Ishikawa (cell line): ENCODE results near the gene RASIP1.

Experiments used
- CEBPB ChIP-seq: IDR thresholded peaks from 2 replicates; pipeline ENCODE4 v1.6.1; 2012
- CREB1 ChIP-seq: IDR thresholded peaks from 2 replicates; pipeline ENCODE4 v1.6.1; 2012; ENCODE audit warnings: low read depth
- EGR1 ChIP-seq: IDR thresholded peaks from 2 replicates; pipeline ENCODE4 v1.6.1; 2012
- EP300 ChIP-seq: IDR thresholded peaks from 2 replicates; pipeline ENCODE4 v1.6.1; 2012; ENCODE audit warnings: borderline replicate concordance
- FOXM1 ChIP-seq: IDR thresholded peaks from 2 replicates; pipeline ENCODE4 v1.6.1; 2012; ENCODE audit warnings: low read depth, borderline replicate concordance
- NFIC ChIP-seq: IDR thresholded peaks from 2 replicates; pipeline ENCODE4 v1.6.1; 2012
- RAD21 ChIP-seq: IDR thresholded peaks from 2 replicates; pipeline ENCODE4 v1.6.1; 2012; ENCODE audit warnings: low read depth
- TAF1 ChIP-seq: IDR thresholded peaks from 2 replicates; pipeline ENCODE4 v1.6.1; 2012; ENCODE audit warnings: low read depth, mild to moderate bottlenecking
- TCF12 ChIP-seq: IDR thresholded peaks from 2 replicates; pipeline ENCODE4 v1.6.1; 2012; ENCODE audit warnings: low read depth
- TEAD4 ChIP-seq: IDR thresholded peaks from 2 replicates; pipeline ENCODE4 v1.6.1; 2012
- YY1 ChIP-seq: IDR thresholded peaks from 2 replicates; pipeline ENCODE4 v1.6.1; 2012; ENCODE audit warnings: low read depth
- ZBTB7A ChIP-seq: IDR thresholded peaks from 2 replicates; pipeline ENCODE4 v1.6.1; 2012; ENCODE audit warnings: low read depth
- TF ChIP-seq, protein P1 (sequence below): IDR thresholded peaks from 2 replicates; pipeline ENCODE4 v1.6.1; 2012
- TF ChIP-seq, protein P2 (sequence below): IDR thresholded peaks from 2 replicates; pipeline ENCODE4 v1.6.1; 2012
- TF ChIP-seq, protein P3 (sequence below): IDR thresholded peaks from 2 replicates; pipeline ENCODE4 v1.6.1; 2012; ENCODE audit warnings: low read depth, mild to moderate bottlenecking

The RASIP1 gene

DNA sequence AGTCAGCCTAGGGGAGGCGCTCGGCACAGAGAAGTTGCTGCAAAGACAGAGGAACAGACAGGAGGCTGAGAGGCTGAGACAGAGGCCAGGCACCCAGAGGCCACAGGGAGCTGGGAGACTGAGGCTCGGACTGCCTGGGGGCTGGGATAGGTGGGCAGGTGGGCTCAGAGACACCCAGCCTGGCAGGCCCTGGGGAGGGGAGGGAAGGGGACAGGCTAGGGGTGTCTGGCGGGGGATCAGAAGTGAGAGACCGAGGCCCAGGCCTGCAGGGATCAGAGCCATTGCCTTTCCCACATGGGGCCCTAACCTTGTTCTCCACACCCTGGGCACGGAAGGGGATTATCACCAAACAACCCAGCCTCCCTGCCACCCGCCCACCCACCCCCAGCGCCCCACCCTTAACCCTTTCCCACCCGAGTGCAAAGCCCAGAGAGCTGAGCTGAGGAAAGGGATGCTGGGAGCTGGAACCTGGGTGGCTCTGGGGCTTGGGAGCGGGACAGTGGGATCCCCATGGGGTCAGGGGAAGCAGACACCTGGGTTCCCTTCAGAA, 68.9 kb downstream of the RASIP1 start:
- no peak for TF ChIP-seq TAF1
- no peak for TF ChIP-seq CEBPB
- TF ChIP-seq RAD21, result no peak
- no peak for TF ChIP-seq NFIC
- TF ChIP-seq TEAD4, result no peak
- TF ChIP-seq, protein P1, sequence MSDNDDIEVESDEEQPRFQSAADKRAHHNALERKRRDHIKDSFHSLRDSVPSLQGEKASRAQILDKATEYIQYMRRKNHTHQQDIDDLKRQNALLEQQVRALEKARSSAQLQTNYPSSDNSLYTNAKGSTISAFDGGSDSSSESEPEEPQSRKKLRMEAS, result no peak
- no peak for TF ChIP-seq TCF12
- TF ChIP-seq EP300, result no peak
- TF ChIP-seq, protein P2, sequence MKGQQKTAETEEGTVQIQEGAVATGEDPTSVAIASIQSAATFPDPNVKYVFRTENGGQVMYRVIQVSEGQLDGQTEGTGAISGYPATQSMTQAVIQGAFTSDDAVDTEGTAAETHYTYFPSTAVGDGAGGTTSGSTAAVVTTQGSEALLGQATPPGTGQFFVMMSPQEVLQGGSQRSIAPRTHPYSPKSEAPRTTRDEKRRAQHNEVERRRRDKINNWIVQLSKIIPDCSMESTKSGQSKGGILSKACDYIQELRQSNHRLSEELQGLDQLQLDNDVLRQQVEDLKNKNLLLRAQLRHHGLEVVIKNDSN, result no peak
- TF ChIP-seq CREB1, result no peak
- no peak for TF ChIP-seq FOXM1
- TF ChIP-seq EGR1, result no peak
- no peak for TF ChIP-seq YY1
- no peak for TF ChIP-seq ZBTB7A
- TF ChIP-seq, protein P3, sequence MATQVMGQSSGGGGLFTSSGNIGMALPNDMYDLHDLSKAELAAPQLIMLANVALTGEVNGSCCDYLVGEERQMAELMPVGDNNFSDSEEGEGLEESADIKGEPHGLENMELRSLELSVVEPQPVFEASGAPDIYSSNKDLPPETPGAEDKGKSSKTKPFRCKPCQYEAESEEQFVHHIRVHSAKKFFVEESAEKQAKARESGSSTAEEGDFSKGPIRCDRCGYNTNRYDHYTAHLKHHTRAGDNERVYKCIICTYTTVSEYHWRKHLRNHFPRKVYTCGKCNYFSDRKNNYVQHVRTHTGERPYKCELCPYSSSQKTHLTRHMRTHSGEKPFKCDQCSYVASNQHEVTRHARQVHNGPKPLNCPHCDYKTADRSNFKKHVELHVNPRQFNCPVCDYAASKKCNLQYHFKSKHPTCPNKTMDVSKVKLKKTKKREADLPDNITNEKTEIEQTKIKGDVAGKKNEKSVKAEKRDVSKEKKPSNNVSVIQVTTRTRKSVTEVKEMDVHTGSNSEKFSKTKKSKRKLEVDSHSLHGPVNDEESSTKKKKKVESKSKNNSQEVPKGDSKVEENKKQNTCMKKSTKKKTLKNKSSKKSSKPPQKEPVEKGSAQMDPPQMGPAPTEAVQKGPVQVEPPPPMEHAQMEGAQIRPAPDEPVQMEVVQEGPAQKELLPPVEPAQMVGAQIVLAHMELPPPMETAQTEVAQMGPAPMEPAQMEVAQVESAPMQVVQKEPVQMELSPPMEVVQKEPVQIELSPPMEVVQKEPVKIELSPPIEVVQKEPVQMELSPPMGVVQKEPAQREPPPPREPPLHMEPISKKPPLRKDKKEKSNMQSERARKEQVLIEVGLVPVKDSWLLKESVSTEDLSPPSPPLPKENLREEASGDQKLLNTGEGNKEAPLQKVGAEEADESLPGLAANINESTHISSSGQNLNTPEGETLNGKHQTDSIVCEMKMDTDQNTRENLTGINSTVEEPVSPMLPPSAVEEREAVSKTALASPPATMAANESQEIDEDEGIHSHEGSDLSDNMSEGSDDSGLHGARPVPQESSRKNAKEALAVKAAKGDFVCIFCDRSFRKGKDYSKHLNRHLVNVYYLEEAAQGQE, result no peak

DNA sequence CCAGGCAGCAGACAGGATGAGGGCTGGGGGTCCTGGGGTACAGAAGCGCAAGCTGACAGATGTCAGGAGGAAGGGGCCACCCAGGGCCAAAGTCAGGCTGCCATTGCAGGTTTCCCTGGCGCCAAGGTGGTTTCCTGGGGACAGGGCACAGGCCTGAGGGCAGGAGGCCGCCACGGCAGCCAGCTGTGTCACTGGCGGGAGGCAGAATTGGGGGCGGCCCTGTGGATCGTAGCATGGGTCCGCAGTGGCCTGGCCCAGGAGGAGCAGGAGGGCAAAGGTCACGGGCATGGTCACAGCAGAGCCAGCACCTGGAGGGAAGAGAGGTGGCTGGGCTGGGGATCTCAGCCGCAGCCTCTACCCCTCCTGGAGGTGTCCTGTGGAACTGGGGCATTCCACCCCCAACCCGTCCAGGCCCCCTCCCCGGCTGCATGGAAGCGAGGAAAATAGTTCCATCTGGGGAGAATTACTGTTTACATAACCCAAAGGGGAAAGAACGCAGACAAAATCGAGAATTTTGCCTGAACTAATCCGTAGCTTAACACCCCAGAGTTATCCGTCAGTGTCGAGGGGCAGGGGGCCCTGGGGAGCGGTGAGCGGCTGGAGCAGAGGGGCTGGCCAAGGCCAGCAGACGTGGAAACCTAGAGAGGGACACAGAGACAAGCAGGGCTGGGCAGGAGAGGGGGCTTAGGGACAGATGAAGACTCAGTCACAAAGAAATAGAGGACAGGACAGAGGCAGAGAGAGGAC, 69.5 kb downstream of the RASIP1 start:
- TF ChIP-seq FOXM1 (no peak), RAD21 (no peak), NFIC (no peak)
- TF ChIP-seq, protein P2, result no peak
